ENCODE results near the gene ECE2. TPM values are rescaled to one million over a fixed set of nuclear protein-coding genes. Genes with fewer than 3 reads are reported as not detected.
A peak's percentile ranks its signal among the peaks of the same experiment; 100 is the strongest.

ECE2 gene
- total and polyA plus RNA-seq, 2 experiments from 2014 or later = not detected

- no peaks in the 10 kb centered on the region for H3K4me1 ChIP-seq (ENCODE audit: insufficient read depth)
- H3F3A ChIP-seq (ENCODE audit: insufficient read depth) = no peaks in the 10 kb centered on the region
- no peaks in the 10 kb centered on the region for H3K36me3 ChIP-seq (ENCODE audit: low read depth)
- H3K4me2 ChIP-seq (ENCODE audit: unreplicated experiment) = no peak overlapping the region
- in situ Hi-C loops (cut with MboI) = loop anchor here (10.0 kb wide), 1 partner anchor 395 kb away; no protein-coding TSS in a partner anchor
- no peaks in the 10 kb centered on the region for H4K20me1 ChIP-seq (ENCODE audit: insufficient read depth)
- no peak overlapping the region for H3K27ac ChIP-seq
- H3K9me2 ChIP-seq (ENCODE audit: insufficient read depth) = no peaks in the 10 kb centered on the region
- peak; percentile 65 for DNase-seq
- WGBS, 2 experiments (ENCODE audit: low coverage in 1 of 2, low lambda C conversion rate in 2 of 2, missing lambda C conversion rate in 2 of 2) = 7 to 8% methylated on average over 10 of the region's 10 CpGs
- TF ChIP-seq EZH2phosphoT487 (IDR thresholded peaks at IDR 0.05; ENCODE audit: insufficient read depth, low read depth) = no peak
- TF ChIP-seq EZH2 (IDR thresholded peaks at IDR 0.05; ENCODE audit: insufficient read depth, poor library complexity, severe bottlenecking) = no peak
- no peak overlapping the region for H2AFZ ChIP-seq
- no peaks in the 10 kb centered on the region for H3K9me3 ChIP-seq (ENCODE audit: low read depth)
- no peak overlapping the region for H3K4me3 ChIP-seq
- no peaks in the 10 kb centered on the region for H3K27me3 ChIP-seq (replicated peaks; ENCODE audit: insufficient read depth)
- H3K9ac ChIP-seq = no peak overlapping the region
- no peaks in the 10 kb centered on the region for H3K79me2 ChIP-seq (ENCODE audit: insufficient read depth)
Observed at GRCh38 chr3:184289426-184289938, 13.7 kb downstream of the ECE2 start.

GRCh38 chr3:184290331-184290730, 14.5 kb downstream of the ECE2 start:
- Histone ChIP-seq H3K4me3 (no peak overlapping the region), H4K20me1 (ENCODE audit: insufficient read depth) (no peaks in the 10 kb centered on the region), H3K36me3 (ENCODE audit: low read depth) (no peaks in the 10 kb centered on the region), H3K4me1 (ENCODE audit: insufficient read depth) (no peaks in the 10 kb centered on the region), H3K9me2 (ENCODE audit: insufficient read depth) (no peaks in the 10 kb centered on the region), H3K79me2 (ENCODE audit: insufficient read depth) (no peaks in the 10 kb centered on the region), H3K4me2 (ENCODE audit: unreplicated experiment) (no peak overlapping the region), H3K27me3 (replicated peaks; ENCODE audit: insufficient read depth) (no peaks in the 10 kb centered on the region), H2AFZ (no peak overlapping the region), H3K9ac (no peak overlapping the region), H3F3A (ENCODE audit: insufficient read depth) (no peaks in the 10 kb centered on the region), H3K9me3 (ENCODE audit: low read depth) (no peaks in the 10 kb centered on the region), H3K27ac (no peak overlapping the region)
- 72 to 81% methylated on average over 8 to 10 of the region's 10 CpGs for WGBS, 2 experiments (ENCODE audit: low coverage in 1 of 2, low lambda C conversion rate in 2 of 2, missing lambda C conversion rate in 2 of 2)
- in situ Hi-C loops (cut with MboI) = no loop called here
- TF ChIP-seq EZH2 (IDR thresholded peaks at IDR 0.05; ENCODE audit: insufficient read depth, poor library complexity, severe bottlenecking) = no peak
- TF ChIP-seq EZH2phosphoT487 (IDR thresholded peaks at IDR 0.05; ENCODE audit: insufficient read depth, low read depth) = no peak
- DNase-seq = no peak

- in situ Hi-C loops (cut with MboI) = no loop called here
Observed at GRCh38 chr3:184291044-184291737, 15.4 kb downstream of the ECE2 start.

GRCh38 chr3:184291738-184292445, 16.1 kb downstream of the ECE2 start:
- Histone ChIP-seq H3K79me2 (ENCODE audit: insufficient read depth) (no peaks in the 10 kb centered on the region), H3K9me3 (ENCODE audit: low read depth) (no peaks in the 10 kb centered on the region), H3K4me1 (ENCODE audit: insufficient read depth) (no peaks in the 10 kb centered on the region), H2AFZ (no peak overlapping the region), H4K20me1 (ENCODE audit: insufficient read depth) (no peaks in the 10 kb centered on the region), H3K4me2 (ENCODE audit: unreplicated experiment) (no peak overlapping the region), H3K9ac (no peak overlapping the region), H3K27me3 (replicated peaks; ENCODE audit: insufficient read depth) (no peaks in the 10 kb centered on the region), H3K4me3 (no peak overlapping the region), H3K36me3 (ENCODE audit: low read depth) (no peaks in the 10 kb centered on the region), H3K27ac (no peak overlapping the region), H3K9me2 (ENCODE audit: insufficient read depth) (no peaks in the 10 kb centered on the region), H3F3A (ENCODE audit: insufficient read depth) (no peaks in the 10 kb centered on the region)
- no peak for DNase-seq
- TF ChIP-seq EZH2phosphoT487 (IDR thresholded peaks at IDR 0.05; ENCODE audit: insufficient read depth, low read depth) (no peak), EZH2 (IDR thresholded peaks at IDR 0.05; ENCODE audit: insufficient read depth, poor library complexity, severe bottlenecking) (no peak)
- 88 to 89% methylated on average over 21 of the region's 21 CpGs for WGBS, 2 experiments (ENCODE audit: low coverage in 1 of 2, low lambda C conversion rate in 2 of 2, missing lambda C conversion rate in 2 of 2)
- in situ Hi-C loops (cut with MboI) = no loop called here

More at GRCh38 chr3:184291044-184291737, 15.4 kb downstream of the ECE2 start:
- Histone ChIP-seq H3K9ac (no peak overlapping the region), H3K9me3 (ENCODE audit: low read depth) (no peaks in the 10 kb centered on the region), H4K20me1 (ENCODE audit: insufficient read depth) (no peaks in the 10 kb centered on the region), H2AFZ (no peak overlapping the region), H3F3A (ENCODE audit: insufficient read depth) (no peaks in the 10 kb centered on the region), H3K27me3 (replicated peaks; ENCODE audit: insufficient read depth) (no peaks in the 10 kb centered on the region), H3K9me2 (ENCODE audit: insufficient read depth) (no peaks in the 10 kb centered on the region), H3K36me3 (ENCODE audit: low read depth) (no peaks in the 10 kb centered on the region), H3K4me2 (ENCODE audit: unreplicated experiment) (no peak overlapping the region), H3K4me1 (ENCODE audit: insufficient read depth) (no peaks in the 10 kb centered on the region), H3K27ac (no peak overlapping the region), H3K4me3 (no peak overlapping the region), H3K79me2 (ENCODE audit: insufficient read depth) (no peaks in the 10 kb centered on the region)
- DNase-seq = no peak
- WGBS, 2 experiments (ENCODE audit: low coverage in 1 of 2, low lambda C conversion rate in 2 of 2, missing lambda C conversion rate in 2 of 2) = 78 to 81% methylated on average over 22 of the region's 22 CpGs
- TF ChIP-seq EZH2 (IDR thresholded peaks at IDR 0.05; ENCODE audit: insufficient read depth, poor library complexity, severe bottlenecking) (no peak), EZH2phosphoT487 (IDR thresholded peaks at IDR 0.05; ENCODE audit: insufficient read depth, low read depth) (no peak)
